AG04450 (cell line): ENCODE data around the gene KCNH4. TPM values are rescaled to one million over a fixed set of nuclear protein-coding genes. Genes with fewer than 3 reads are reported as not detected.

ENCODE experiments used
- CTCF ChIA-PET: fragments of 300-600, 350-600 bp; formaldehyde crosslinking; extraction: SDS; loops from one replicate; lab custom pipeline; 2022; ENCODE audit warnings: antibody characterized with exemption, inconsistent platforms; lab: Charles Lee
- POLR2A ChIA-PET: fragments of 350-600 bp; formaldehyde crosslinking; extraction: SDS; loops from one replicate; lab custom pipeline; 2021; ENCODE audit warnings: antibody characterized with exemption, inconsistent platforms; lab: Yijun Ruan, JAX
- DNase-seq: peaks from one replicate; pipeline ENCODE4 v3.0.0-alpha.2; 2011; ENCODE audit warnings: low read depth, low spot score
- H3K27ac ChIP-seq: one replicate; pipeline ENCODE4 v1.5.1; 2012; ENCODE audit warnings: low read depth, low read length, control low read depth
- H3K27me3 ChIP-seq: one replicate; pipeline ENCODE4 v1.6.0; 2012; ENCODE audit warnings: low read length; ENCODE audit not compliant: control insufficient read depth, insufficient read depth
- H3K4me3 ChIP-seq: 2 replicates; pipeline ENCODE4 v1.5.1; 2011; ENCODE audit warnings: mild to moderate bottlenecking, low read depth, low read length, control low read depth
- H3K9me3 ChIP-seq: 2 replicates; pipeline ENCODE4 v1.5.1; 2012; ENCODE audit warnings: low read length; ENCODE audit not compliant: control insufficient read depth, insufficient read depth
- CTCF ChIP-seq: IDR thresholded peaks from 2 replicates; pipeline ENCODE4 v1.5.1; 2011; ENCODE audit warnings: low read depth, low read length, control low read depth, inconsistent platforms
- polyA plus RNA-seq: library from polyadenylated mRNA; depleted of rRNA; stranded (reverse); fragments of >200 nt; gene quantifications from 2 replicates; pipeline ENCODE4 v1.2.3, GENCODE V29; 2011

Gene KCNH4
- polyA plus RNA-seq, 1 experiment: 0.01 TPM

- no peak overlapping the region for H3K27ac ChIP-seq
- H3K9me3 ChIP-seq: no peaks in the 10 kb centered on the region; the same call in 1 of the 2 replicates
- DNase-seq: no peak
- no peaks in the 10 kb centered on the region for H3K27me3 ChIP-seq
- no peak for TF ChIP-seq CTCF
- ChIA-PET CTCF (no interaction called here), POLR2A (no interaction called here)
- no peak overlapping the region for H3K4me3 ChIP-seq
Observed at GRCh38 chr17:42126836-42127235, 54.1 kb downstream of the KCNH4 start.

- Histone ChIP-seq H3K27me3 (no peaks in the 10 kb centered on the region), H3K4me3 (no peak overlapping the region), H3K9me3 (no peaks in the 10 kb centered on the region; the same call in 1 of the 2 replicates), H3K27ac (no peak overlapping the region)
- CTCF ChIA-PET: no interaction called here
- POLR2A ChIA-PET: no interaction called here
- no peak for TF ChIP-seq CTCF
- DNase-seq: no peak
Observed at GRCh38 chr17:42125565-42125964, 55.4 kb downstream of the KCNH4 start.

GRCh38 chr17:42124256-42124655, 56.7 kb downstream of the KCNH4 start:
- no peak for TF ChIP-seq CTCF
- POLR2A ChIA-PET: no interaction called here
- no peak for DNase-seq
- H3K4me3 ChIP-seq: no peak overlapping the region
- H3K9me3 ChIP-seq: no peaks in the 10 kb centered on the region; the same call in 1 of the 2 replicates
- CTCF ChIA-PET: no interaction called here
- H3K27ac ChIP-seq: no peak overlapping the region
- H3K27me3 ChIP-seq: no peaks in the 10 kb centered on the region

GRCh38 chr17:42122371-42123303, 58.3 kb downstream of the KCNH4 start, which contains the start of gene HSPB9:
HSPB9 (plus strand) TSS chr17:42122804; CDS start chr17:42122851, 47 bp downstream.
- no peak for TF ChIP-seq CTCF
- no peak within 1 kb of the TSS for H3K27ac ChIP-seq
- DNase-seq: no peak
- no peak within 1 kb of the TSS for H3K4me3 ChIP-seq
- CTCF ChIA-PET: interaction anchor here (0.6 kb wide), 1 partner anchor 111 kb away, joined by 5 read pairs; no protein-coding TSS in a partner anchor
- no peaks in the 10 kb centered on the region for H3K27me3 ChIP-seq
- no peaks in the 10 kb centered on the region; the same call in 1 of the 2 replicates for H3K9me3 ChIP-seq
- POLR2A ChIA-PET: no interaction called here
